Pancreas (tissue), 10 donors: Measurements from ENCODE around the gene MAP1LC3B. TPM values are rescaled to one million over a fixed set of nuclear protein-coding genes. Genes with fewer than 3 reads are reported as not detected.

Source experiments
- ATAC-seq, 4 donors: fragments of 200-7000 bp; cut with Tn5 transposase; one replicate each; pipeline versions ENCODE4 v1.8.0 to v1.9.1; 2020; ENCODE audit warnings: mild to moderate bottlenecking in 4 of 4, moderate library complexity in 4 of 4
- DNase-seq, 6 donors: peaks; one replicate each; pipeline ENCODE4 v3.0.0-alpha.2; 2020
- FAIRE-seq: peaks from 2 replicates; lab custom pipeline; 2012; peaks lifted over from hg19 to GRCh38; lab: Jason Lieb, UNC
- H3K27ac ChIP-seq, 4 donors: fragments of 200-600 bp; sonication (generic); 1 replicate in 3 of 4; 2 replicates in 1 of 4; pipeline versions ENCODE4 v1.5.0 to v1.8.0; 2020
- H3K27me3 ChIP-seq, 4 donors: fragments of 200-600 bp; one replicate each; pipeline ENCODE4 v1.8.0; 2021
- H3K36me3 ChIP-seq, 3 donors: fragments of 200-600 bp; sonication (generic) in 1 of 3; one replicate each; pipeline versions ENCODE4 v1.5.0 to v1.8.0; 2020 to 2021
- H3K4me1 ChIP-seq, 3 donors: fragments of 200-600 bp; one replicate each; pipeline ENCODE4 v1.8.0; 2021
- H3K4me3 ChIP-seq, 4 donors: fragments of 200-600 bp; sonication (generic) in 2 of 4; one replicate each; pipeline versions ENCODE4 v1.5.0 to v1.8.0; 2020 to 2021
- H3K9me3 ChIP-seq, 4 donors: fragments of 200-600 bp; one replicate each; pipeline ENCODE4 v1.8.0; 2021
- WGBS, 2 donors: extraction: QIAGEN DNeasy Blood & Tissue Kit; methylation state at CpG; one replicate each; pipeline ENCODE4 v1.1.7; 2013; 5-methylcytosine and 5-hydroxymethylcytosine counted together
- intact Hi-C, 3 donors: fragments of 100-400 bp; cut with DNase I; formaldehyde crosslinking; loops; one replicate each; pipeline versions ENCODE4 v1.11.1 to v1.14.2; 2022
- polyA plus RNA-seq, 2 donors: library from polyadenylated mRNA; stranded (reverse); fragments of 200-250 nt; gene quantifications; one replicate each; pipeline ENCODE4 v1.2.3, GENCODE V29; 2013
- total RNA-seq, 6 donors: library from RNA; stranded (reverse); fragmentation: NEBNext Ultra II Directional in 4 of 6; extraction: Animal tissue kit (Norgen Biotek cat#: 25700) in 4 of 6; gene quantifications; one replicate each; pipeline versions ENCODE4 v1.2.1 to v1.2.4, GENCODE V29; 2021 to 2023
- TF ChIP-seq, protein P1 (sequence below), 4 donors: fragments of 200-600 bp; sonication (generic) in 3 of 4; IDR thresholded peaks; one replicate each; pipeline versions ENCODE4 v1.5.0 to v1.8.0; 2021; ENCODE audit warnings: antibody characterized with exemption in 4 of 4
- donor health status: healthy with polysubstance abuse.
- donor health status: DM: no; HTN: no; CAD: no; lungs with moderate emphysema.
- donor health status: DM: no; HTN: no; CAD: no.
- donor health status: control.
- donor health status: control.
- donor health status: Bipolar disorder and iron deficiency.
- donor health status: DM: yes; HTN: yes; CAD: no.
- donor health status: DM: no; HTN: no; CAD: no.
- donor health status: DM: no; HTN: no; CAD: no.
- donor health status: DM: yes; HTN: yes; CAD: no.

MAP1LC3B gene
- total and polyA plus RNA-seq, 8 donors = 13.9 to 35.1 (median 21.7) TPM

DNA sequence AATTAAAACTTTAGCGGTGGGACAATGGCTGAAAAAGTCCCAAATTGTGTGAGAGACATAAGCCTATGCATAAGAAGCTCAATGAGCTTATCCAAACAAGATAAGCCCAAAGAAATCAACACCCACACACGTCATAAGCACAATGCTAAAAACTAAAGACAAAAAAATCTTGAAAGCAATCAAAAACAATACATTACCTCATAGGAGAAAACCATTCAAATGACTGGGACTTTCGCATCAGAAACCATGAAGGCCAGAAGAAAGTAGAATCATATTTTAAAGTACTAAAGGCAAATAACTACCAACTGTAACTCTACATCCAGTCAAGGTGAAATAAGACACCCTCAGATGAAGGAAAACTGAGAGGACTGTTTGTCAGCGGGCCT is 50.4 kb downstream of the MAP1LC3B start:
- no peaks in the 10 kb centered on the region for H3K9me3 ChIP-seq
- peaks cover 0 to 11% (median 0%) of the 10 kb centered on the region in 3 donors for H3K36me3 ChIP-seq
- intact Hi-C loops = no loop called here
- no peak overlapping the region for H3K27ac ChIP-seq
- FAIRE-seq = no peak
- H3K27me3 ChIP-seq = no peaks in the 10 kb centered on the region
- no peaks in the 10 kb centered on the region for H3K4me1 ChIP-seq
- DNase-seq = no peak
- no peak overlapping the region for H3K4me3 ChIP-seq
- ATAC-seq = no peak
- TF ChIP-seq, protein P1, sequence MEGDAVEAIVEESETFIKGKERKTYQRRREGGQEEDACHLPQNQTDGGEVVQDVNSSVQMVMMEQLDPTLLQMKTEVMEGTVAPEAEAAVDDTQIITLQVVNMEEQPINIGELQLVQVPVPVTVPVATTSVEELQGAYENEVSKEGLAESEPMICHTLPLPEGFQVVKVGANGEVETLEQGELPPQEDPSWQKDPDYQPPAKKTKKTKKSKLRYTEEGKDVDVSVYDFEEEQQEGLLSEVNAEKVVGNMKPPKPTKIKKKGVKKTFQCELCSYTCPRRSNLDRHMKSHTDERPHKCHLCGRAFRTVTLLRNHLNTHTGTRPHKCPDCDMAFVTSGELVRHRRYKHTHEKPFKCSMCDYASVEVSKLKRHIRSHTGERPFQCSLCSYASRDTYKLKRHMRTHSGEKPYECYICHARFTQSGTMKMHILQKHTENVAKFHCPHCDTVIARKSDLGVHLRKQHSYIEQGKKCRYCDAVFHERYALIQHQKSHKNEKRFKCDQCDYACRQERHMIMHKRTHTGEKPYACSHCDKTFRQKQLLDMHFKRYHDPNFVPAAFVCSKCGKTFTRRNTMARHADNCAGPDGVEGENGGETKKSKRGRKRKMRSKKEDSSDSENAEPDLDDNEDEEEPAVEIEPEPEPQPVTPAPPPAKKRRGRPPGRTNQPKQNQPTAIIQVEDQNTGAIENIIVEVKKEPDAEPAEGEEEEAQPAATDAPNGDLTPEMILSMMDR (IDR thresholded peaks at IDR 0.05) = no peak
- WGBS, 2 donors = 88 to 89% methylated on average over 4 of the region's 4 CpGs

DNA sequence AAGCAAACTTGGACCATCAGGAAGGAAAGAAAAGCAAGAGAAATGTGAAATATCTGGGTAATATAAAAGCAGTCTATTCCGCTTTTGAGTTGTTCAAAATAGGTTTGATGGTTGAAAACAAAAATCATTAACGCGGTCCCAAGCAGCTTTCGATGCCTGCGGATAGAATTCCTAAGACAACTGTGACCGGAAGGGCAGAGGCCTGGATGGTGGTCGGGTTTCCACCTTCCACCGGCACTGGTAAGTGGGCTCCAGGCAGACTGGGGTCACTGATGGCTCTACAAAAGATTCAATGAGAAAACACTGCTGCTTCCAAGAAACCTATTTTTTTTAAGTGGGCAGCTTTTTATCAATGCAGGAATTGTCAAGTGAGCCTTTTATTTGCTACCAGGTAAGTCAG is 50.9 kb downstream of the MAP1LC3B start:
- Histone ChIP-seq H3K9me3 (no peaks in the 10 kb centered on the region), H3K4me1 (no peaks in the 10 kb centered on the region), H3K36me3 (peaks cover 0 to 11% (median 0%) of the 10 kb centered on the region in 3 donors), H3K4me3 (no peak overlapping the region), H3K27me3 (no peaks in the 10 kb centered on the region), H3K27ac (no peak overlapping the region)
- intact Hi-C loops = no loop called here
- DNase-seq = no peak
- TF ChIP-seq, protein P1 (IDR thresholded peaks at IDR 0.05) = no peak
- no peak for FAIRE-seq
- ATAC-seq = no peak
- 97% methylated on average over 8 of the region's 8 CpGs for WGBS, 2 donors

DNA sequence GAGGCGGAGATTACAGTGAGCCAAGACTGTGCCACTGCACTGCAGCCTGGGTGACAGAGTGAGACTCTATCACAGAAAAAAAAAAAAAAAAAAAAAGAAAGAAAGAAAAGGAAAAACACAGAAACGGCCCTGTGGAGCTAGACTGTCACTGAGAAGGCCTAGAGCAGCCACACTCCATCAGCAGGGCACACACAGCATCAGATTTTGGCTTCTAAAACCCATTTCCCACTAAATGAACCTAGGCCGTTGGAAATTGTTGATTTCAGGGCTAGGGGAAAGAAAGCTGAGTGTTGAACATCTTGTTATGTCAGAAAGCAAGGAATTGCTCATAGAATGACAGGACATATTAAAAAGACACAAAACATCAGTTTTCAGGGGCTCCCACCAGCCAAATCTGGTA is 51.8 kb downstream of the MAP1LC3B start:
- no peak overlapping the region for H3K4me3 ChIP-seq
- ATAC-seq (no peak), FAIRE-seq (no peak), DNase-seq (no peak)
- no peaks in the 10 kb centered on the region for H3K27me3 ChIP-seq
- no peaks in the 10 kb centered on the region for H3K9me3 ChIP-seq
- intact Hi-C loops = no loop called here
- H3K4me1 ChIP-seq = no peaks in the 10 kb centered on the region
- peaks cover 0 to 11% (median 0%) of the 10 kb centered on the region in 3 donors for H3K36me3 ChIP-seq
- H3K27ac ChIP-seq = no peak overlapping the region
- TF ChIP-seq, protein P1 (IDR thresholded peaks at IDR 0.05) = no peak
- 91 to 96% methylated on average over 3 of the region's 3 CpGs for WGBS, 2 donors

DNA sequence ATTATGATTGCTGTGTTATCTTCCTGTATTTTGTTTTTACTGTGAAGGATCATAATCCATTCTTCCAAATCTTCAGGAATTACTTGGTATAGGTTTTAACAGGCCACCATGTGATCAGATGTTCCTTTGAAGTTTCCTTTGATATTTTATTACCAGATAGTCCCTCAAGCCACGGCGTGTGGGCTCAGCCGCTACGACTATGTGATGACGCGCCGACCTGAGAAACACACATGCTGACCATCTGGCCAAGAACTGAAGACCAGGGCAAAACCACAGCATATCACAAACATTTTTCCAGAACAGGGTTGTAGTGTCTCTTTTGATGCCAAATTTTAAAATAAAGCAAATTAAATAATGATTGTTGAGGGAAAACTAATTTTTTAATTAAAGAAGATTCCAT is 53.4 kb downstream of the MAP1LC3B start:
- FAIRE-seq (no peak), ATAC-seq (no peak), DNase-seq (no peak)
- Histone ChIP-seq H3K27me3 (no peaks in the 10 kb centered on the region), H3K36me3 (peaks cover 0 to 11% (median 0%) of the 10 kb centered on the region in 3 donors), H3K27ac (no peak overlapping the region), H3K4me1 (no peaks in the 10 kb centered on the region), H3K4me3 (no peak overlapping the region), H3K9me3 (no peaks in the 10 kb centered on the region)
- 89 to 93% methylated on average over 7 of the region's 7 CpGs for WGBS, 2 donors
- intact Hi-C loops = no loop called here
- TF ChIP-seq, protein P1 (IDR thresholded peaks at IDR 0.05) = no peak

DNA sequence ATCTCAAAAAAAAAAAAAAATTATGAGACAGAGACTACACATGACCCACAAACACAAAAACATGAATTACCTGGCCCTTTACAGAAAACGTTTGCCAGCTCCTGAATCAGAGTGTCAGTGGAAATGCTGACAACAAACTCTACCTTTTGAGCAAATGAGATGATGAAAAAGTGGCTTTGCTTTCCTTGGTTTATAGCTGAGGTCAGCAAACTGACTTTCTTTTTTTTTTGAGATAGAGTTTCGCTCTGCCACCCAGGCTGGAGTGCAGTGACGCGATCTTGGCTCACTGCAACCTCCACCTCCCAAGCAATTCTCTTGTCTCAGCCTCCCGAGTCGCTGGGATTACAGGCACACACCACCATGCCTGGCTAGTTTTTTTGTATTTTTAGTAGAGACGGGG is 54.3 kb downstream of the MAP1LC3B start:
- DNase-seq = no peak
- H3K36me3 ChIP-seq = peaks cover 0 to 11% (median 0%) of the 10 kb centered on the region in 3 donors
- TF ChIP-seq, protein P1 (IDR thresholded peaks at IDR 0.05) = no peak
- 89 to 95% methylated on average over 7 of the region's 7 CpGs for WGBS, 2 donors
- no peak overlapping the region for H3K27ac ChIP-seq
- no peaks in the 10 kb centered on the region for H3K4me1 ChIP-seq
- H3K27me3 ChIP-seq = no peaks in the 10 kb centered on the region
- no peak for FAIRE-seq
- no peak overlapping the region for H3K4me3 ChIP-seq
- ATAC-seq = no peak
- intact Hi-C loops = no loop called here
- no peaks in the 10 kb centered on the region for H3K9me3 ChIP-seq
